K562 (cell line): Measurements from ENCODE around the gene BCL2L1. TPM values are rescaled to one million over a fixed set of nuclear protein-coding genes. Genes with fewer than 3 reads are reported as not detected.

Source experiments
- CBFA2T2 ChIP-seq: fragments of 450-650 bp; conservative IDR thresholded peaks from 2 replicates; pipeline ENCODE4 v1.6.1; 2017; ENCODE audit warnings: mild to moderate bottlenecking
- CBFA2T3 ChIP-seq: fragments of 450-650 bp; IDR thresholded peaks from 2 replicates; pipeline ENCODE4 v1.6.1; 2017
- CBX2 ChIP-seq: fragments of 200-600 bp; sonication (generic); IDR thresholded peaks from one replicate; pipeline ENCODE4 v1.6.1; 2012; ENCODE audit warnings: mild to moderate bottlenecking, low read length, inconsistent platforms; ENCODE audit not compliant: insufficient read depth, poor library complexity, severe bottlenecking
- CSDE1 ChIP-seq, 2 experiments: fragments of 450-650 bp; IDR thresholded peaks; 2 replicates each; pipeline ENCODE4 v1.6.1; 2016; ENCODE audit warnings: mild to moderate bottlenecking in 1 of 2
- ESRRB ChIP-seq: fragments of 250-450 bp; sonication (Bioruptor Pico); IDR thresholded peaks from 2 replicates; pipeline ENCODE4 v1.5.0; 2020; ENCODE audit warnings: mild to moderate bottlenecking, moderate library complexity, borderline replicate concordance
- HDAC1 ChIP-seq, 2 experiments: fragments of 450-650 bp; IDR thresholded peaks; 2 replicates each; pipeline ENCODE4 v1.6.1; 2016 to 2017; ENCODE audit warnings: inconsistent platforms in 1 of 2, mild to moderate bottlenecking in 1 of 2, moderate library complexity in 1 of 2
- MEIS2 ChIP-seq: fragments of 450-650 bp; IDR thresholded peaks from 2 replicates; pipeline ENCODE4 v1.6.1; 2014; ENCODE audit warnings: mild to moderate bottlenecking; ENCODE audit not compliant: partially characterized antibody
- PRPF4 ChIP-seq: fragments of 200-400 bp; formaldehyde crosslinking; IDR thresholded peaks from one replicate; pipeline ENCODE4 v1.6.1; 2017; ENCODE audit warnings: low read length, low read depth, mild to moderate bottlenecking; ENCODE audit not compliant: insufficient read depth, poor library complexity, severe bottlenecking
- RBM25 ChIP-seq: fragments of 200-400 bp; formaldehyde crosslinking; IDR thresholded peaks from 2 replicates; pipeline ENCODE4 v1.6.1; 2018; ENCODE audit warnings: low read length, low read depth, moderate library complexity; ENCODE audit not compliant: severe bottlenecking
- RBM34 ChIP-seq: fragments of 200-400 bp; formaldehyde crosslinking; IDR thresholded peaks from 2 replicates; pipeline ENCODE4 v1.6.1; 2018; ENCODE audit warnings: low read length, borderline replicate concordance; ENCODE audit not compliant: insufficient read depth
- SETDB1 ChIP-seq: IDR thresholded peaks from one replicate; pipeline ENCODE4 v1.6.1; 2012; ENCODE audit warnings: low read length, control low read depth, inconsistent platforms
- SNRNP70 ChIP-seq: fragments of 200-400 bp; formaldehyde crosslinking; optimal IDR thresholded peaks from 2 replicates; pipeline ENCODE3; 2017; ENCODE audit warnings: low read depth, low read length
- TCF3 ChIP-seq: sonication (generic); formaldehyde crosslinking; IDR thresholded peaks from 2 replicates; pipeline ENCODE4 v1.4.0; 2020; ENCODE audit warnings: mild to moderate bottlenecking, missing genetic modification reagents
- TSC22D4 ChIP-seq: fragments of 450-650 bp; IDR thresholded peaks from 2 replicates; pipeline ENCODE4 v1.6.1; 2016; ENCODE audit warnings: missing genetic modification characterization, missing biosample characterization, control low read depth
- WHSC1 ChIP-seq: IDR thresholded peaks from one replicate; pipeline ENCODE4 v1.6.1; 2012; ENCODE audit warnings: low read length, control low read depth, inconsistent platforms
- ZNF134 ChIP-seq: fragments of 250-450 bp; sonication (Bioruptor Pico); conservative IDR thresholded peaks from 2 replicates; pipeline ENCODE4 v1.4.0; 2020
- polyA plus RNA-seq, 8 experiments: library from polyadenylated mRNA; depleted of rRNA in 4 of 8; stranded (reverse) in 5 of 8; unstranded in 3 of 8; fragments of >200 nt; fragmentation: Nextera tagmentation in 2 of 8; fragmentation: Illumina TruSeq in 1 of 8; extraction: Ambion mirVana in 2 of 8; extraction: Trizol in 1 of 8; gene quantifications; 2 replicates each; pipeline versions ENCODE4 v1.2.1 to v1.2.3, GENCODE V29; 2011 to 2014; ENCODE audit warnings: inconsistent platforms in 1 of 8, missing spikeins in 1 of 8
- total RNA-seq, 7 experiments: library from RNA; depleted of rRNA in 6 of 7; stranded (reverse); fragments of >200 nt in 6 of 7; fragmentation: Illumina TruSeq in 2 of 7; extraction: Trizol in 2 of 7; gene quantifications; 2 replicates each; pipeline versions ENCODE4 v1.2.1 to v1.2.3, GENCODE V29; 2011 to 2021; ENCODE audit warnings: low replicate concordance in 1 of 7
- TF ChIP-seq, protein P1 (sequence below): sonication (generic); formaldehyde crosslinking; IDR thresholded peaks from 2 replicates; pipeline ENCODE4 v1.8.0; 2022; ENCODE audit warnings: missing genetic modification reagents, mild to moderate bottlenecking, moderate library complexity, borderline replicate concordance
- TF ChIP-seq, protein P2 (sequence below): fragments of 250-450 bp; sonication (Bioruptor Pico); IDR thresholded peaks from 2 replicates; pipeline ENCODE4 v1.5.0; 2021
- TF ChIP-seq, protein P3 (sequence below), 2 experiments: fragments of 250-450 bp in 1 of 2; fragments of 450-650 bp in 1 of 2; sonication (Bioruptor Pico) in 1 of 2; IDR thresholded peaks; 2 replicates each; pipeline versions ENCODE4 v1.6.1 to v1.8.0; 2016 to 2021; ENCODE audit warnings: mild to moderate bottlenecking in 2 of 2, moderate library complexity in 2 of 2, missing compliant biosample characterization in 1 of 2, missing genetic modification characterization in 1 of 2
- TF ChIP-seq, protein P4 (sequence below): fragments of 450-650 bp; IDR thresholded peaks from 2 replicates; pipeline ENCODE4 v1.6.1; 2017; ENCODE audit warnings: antibody characterized with exemption, mild to moderate bottlenecking
- TF ChIP-seq, protein P5 (sequence below): fragments of 250-450 bp; sonication (Bioruptor Pico); IDR thresholded peaks from 2 replicates; pipeline ENCODE4 v1.8.0; 2022; ENCODE audit warnings: inconsistent platforms, mild to moderate bottlenecking, moderate library complexity, borderline replicate concordance

The BCL2L1 gene
- total and polyA plus RNA-seq, 9 of the 15 experiments (the other 6 are each of a cell fraction or from before 2014, with no cell fraction given): 3.3 to 182 (median 120) TPM

DNA sequence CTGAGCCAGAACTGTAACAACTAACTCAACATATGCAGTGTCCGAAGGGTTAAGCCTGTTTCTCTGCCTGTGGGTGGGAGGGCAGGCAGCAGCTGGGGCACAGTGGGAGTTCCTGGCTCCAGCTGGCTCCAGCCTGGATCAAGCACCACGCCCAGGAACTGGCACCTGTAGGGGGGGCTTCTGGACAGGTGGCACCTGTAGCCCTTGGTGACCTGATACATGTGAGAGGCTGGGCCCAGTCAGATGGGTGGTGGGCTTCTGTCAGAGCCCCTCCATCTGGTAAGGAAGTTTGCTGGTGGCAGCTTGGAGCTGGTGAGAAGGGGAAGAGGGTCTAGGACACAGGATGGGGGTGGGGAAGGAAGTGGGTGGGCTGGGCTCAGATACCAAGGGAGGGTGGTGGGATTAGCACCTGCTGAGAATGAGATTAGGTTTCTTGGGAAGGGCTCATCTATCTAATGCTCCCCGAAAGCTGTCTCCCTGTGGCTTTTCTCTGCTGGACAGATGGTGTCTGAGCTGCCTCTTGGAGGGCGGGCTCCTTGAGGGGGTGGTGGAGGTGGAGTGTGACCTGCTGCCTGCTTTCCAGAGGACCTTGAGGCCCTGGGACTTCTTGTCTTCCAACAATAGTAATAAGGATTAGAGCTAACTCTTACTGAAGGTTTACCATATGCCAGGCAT, 28.5 kb downstream of the BCL2L1 start (continued):
- TF ChIP-seq, protein P1, sequence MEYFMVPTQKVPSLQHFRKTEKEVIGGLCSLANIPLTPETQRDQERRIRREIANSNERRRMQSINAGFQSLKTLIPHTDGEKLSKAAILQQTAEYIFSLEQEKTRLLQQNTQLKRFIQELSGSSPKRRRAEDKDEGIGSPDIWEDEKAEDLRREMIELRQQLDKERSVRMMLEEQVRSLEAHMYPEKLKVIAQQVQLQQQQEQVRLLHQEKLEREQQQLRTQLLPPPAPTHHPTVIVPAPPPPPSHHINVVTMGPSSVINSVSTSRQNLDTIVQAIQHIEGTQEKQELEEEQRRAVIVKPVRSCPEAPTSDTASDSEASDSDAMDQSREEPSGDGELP (CRISPR knock-in tag): peak; percentile 63
- TF ChIP-seq TCF3 (CRISPR knock-in tag) (peak; percentile 70), TSC22D4 (tag) (no peak), CBX2 (no peak), CBFA2T3 (peak; percentile 69), SNRNP70 (no peak), ESRRB (CRISPR knock-in tag) (no peak), RBM34 (no peak), SETDB1 (no peak), RBM25 (no peak), WHSC1 (no peak), CSDE1 (IDR thresholded peaks at IDR 0.05) (no peak), ZNF134 (0 out of 2 replicates have a peak, but pooled peaks have one; percentile 22), CBFA2T2 (peak; percentile 32), MEIS2 (peak; percentile 19), PRPF4 (no peak), HDAC1 (IDR thresholded peaks at IDR 0.05) (no peak)
- TF ChIP-seq, protein P2, sequence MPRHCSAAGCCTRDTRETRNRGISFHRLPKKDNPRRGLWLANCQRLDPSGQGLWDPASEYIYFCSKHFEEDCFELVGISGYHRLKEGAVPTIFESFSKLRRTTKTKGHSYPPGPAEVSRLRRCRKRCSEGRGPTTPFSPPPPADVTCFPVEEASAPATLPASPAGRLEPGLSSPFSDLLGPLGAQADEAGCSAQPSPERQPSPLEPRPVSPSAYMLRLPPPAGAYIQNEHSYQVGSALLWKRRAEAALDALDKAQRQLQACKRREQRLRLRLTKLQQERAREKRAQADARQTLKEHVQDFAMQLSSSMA (CRISPR knock-in tag): no peak
- TF ChIP-seq, protein P3, sequence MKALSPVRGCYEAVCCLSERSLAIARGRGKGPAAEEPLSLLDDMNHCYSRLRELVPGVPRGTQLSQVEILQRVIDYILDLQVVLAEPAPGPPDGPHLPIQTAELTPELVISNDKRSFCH (CRISPR knock-in tag; IDR thresholded peaks at IDR 0.05): no peak
- TF ChIP-seq, protein P3 (tag; IDR thresholded peaks at IDR 0.05): no peak
- TF ChIP-seq, protein P4, sequence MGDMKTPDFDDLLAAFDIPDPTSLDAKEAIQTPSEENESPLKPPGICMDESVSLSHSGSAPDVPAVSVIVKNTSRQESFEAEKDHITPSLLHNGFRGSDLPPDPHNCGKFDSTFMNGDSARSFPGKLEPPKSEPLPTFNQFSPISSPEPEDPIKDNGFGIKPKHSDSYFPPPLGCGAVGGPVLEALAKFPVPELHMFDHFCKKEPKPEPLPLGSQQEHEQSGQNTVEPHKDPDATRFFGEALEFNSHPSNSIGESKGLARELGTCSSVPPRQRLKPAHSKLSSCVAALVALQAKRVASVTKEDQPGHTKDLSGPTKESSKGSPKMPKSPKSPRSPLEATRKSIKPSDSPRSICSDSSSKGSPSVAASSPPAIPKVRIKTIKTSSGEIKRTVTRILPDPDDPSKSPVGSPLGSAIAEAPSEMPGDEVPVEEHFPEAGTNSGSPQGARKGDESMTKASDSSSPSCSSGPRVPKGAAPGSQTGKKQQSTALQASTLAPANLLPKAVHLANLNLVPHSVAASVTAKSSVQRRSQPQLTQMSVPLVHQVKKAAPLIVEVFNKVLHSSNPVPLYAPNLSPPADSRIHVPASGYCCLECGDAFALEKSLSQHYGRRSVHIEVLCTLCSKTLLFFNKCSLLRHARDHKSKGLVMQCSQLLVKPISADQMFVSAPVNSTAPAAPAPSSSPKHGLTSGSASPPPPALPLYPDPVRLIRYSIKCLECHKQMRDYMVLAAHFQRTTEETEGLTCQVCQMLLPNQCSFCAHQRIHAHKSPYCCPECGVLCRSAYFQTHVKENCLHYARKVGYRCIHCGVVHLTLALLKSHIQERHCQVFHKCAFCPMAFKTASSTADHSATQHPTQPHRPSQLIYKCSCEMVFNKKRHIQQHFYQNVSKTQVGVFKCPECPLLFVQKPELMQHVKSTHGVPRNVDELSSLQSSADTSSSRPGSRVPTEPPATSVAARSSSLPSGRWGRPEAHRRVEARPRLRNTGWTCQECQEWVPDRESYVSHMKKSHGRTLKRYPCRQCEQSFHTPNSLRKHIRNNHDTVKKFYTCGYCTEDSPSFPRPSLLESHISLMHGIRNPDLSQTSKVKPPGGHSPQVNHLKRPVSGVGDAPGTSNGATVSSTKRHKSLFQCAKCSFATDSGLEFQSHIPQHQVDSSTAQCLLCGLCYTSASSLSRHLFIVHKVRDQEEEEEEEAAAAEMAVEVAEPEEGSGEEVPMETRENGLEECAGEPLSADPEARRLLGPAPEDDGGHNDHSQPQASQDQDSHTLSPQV: peak; percentile 11; the same call in 1 of the 2 replicates
- TF ChIP-seq, protein P5, sequence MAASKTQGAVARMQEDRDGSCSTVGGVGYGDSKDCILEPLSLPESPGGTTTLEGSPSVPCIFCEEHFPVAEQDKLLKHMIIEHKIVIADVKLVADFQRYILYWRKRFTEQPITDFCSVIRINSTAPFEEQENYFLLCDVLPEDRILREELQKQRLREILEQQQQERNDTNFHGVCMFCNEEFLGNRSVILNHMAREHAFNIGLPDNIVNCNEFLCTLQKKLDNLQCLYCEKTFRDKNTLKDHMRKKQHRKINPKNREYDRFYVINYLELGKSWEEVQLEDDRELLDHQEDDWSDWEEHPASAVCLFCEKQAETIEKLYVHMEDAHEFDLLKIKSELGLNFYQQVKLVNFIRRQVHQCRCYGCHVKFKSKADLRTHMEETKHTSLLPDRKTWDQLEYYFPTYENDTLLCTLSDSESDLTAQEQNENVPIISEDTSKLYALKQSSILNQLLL (CRISPR knock-in tag): no peak
